ENCODE results near the gene AMY1B. TPM values are rescaled to one million over a fixed set of nuclear protein-coding genes. Genes with fewer than 3 reads are reported as not detected.
"Not testable (repeated sequence)": the region's sequence is repeated elsewhere in the genome, so short reads cannot be mapped to it uniquely, and the experiment has no call there.

AMY1B gene
- not detected in 2 replicates for total RNA-seq

GRCh38 chr1:103696110-103696509, at the start of gene AMY1B:
AMY1B (minus strand) TSS chr1:103696210; CDS start chr1:103695639, 571 bp downstream.
- H3K4me3 ChIP-seq (ENCODE audit: low read depth, low read length); DNase-seq (ENCODE audit: low read depth): not testable (repeated sequence)

- not testable (repeated sequence) for H3K4me3 ChIP-seq (ENCODE audit: low read depth, low read length); DNase-seq (ENCODE audit: low read depth)
These were observed 49.0 kb upstream of the AMY1B start for GRCh38 chr1:103745040-103745439.

- DNase-seq (ENCODE audit: low read depth); H3K4me3 ChIP-seq (ENCODE audit: low read depth, low read length): not testable (repeated sequence)
These were observed 48.4 kb upstream of the AMY1B start for GRCh38 chr1:103744449-103744848.

GRCh38 chr1:103738031-103738430, 42.0 kb upstream of the AMY1B start:
- not testable (repeated sequence) for DNase-seq (ENCODE audit: low read depth); H3K4me3 ChIP-seq (ENCODE audit: low read depth, low read length)

GRCh38 chr1:103735334-103735733, 39.3 kb upstream of the AMY1B start:
- H3K4me3 ChIP-seq (ENCODE audit: low read depth, low read length); DNase-seq (ENCODE audit: low read depth): not testable (repeated sequence)

GRCh38 chr1:103721473-103721872, 25.5 kb upstream of the AMY1B start:
- H3K4me3 ChIP-seq (ENCODE audit: low read depth, low read length), result not testable (repeated sequence)

GRCh38 chr1:103717404-103717803, 21.4 kb upstream of the AMY1B start:
- DNase-seq (ENCODE audit: low read depth); H3K4me3 ChIP-seq (ENCODE audit: low read depth, low read length): not testable (repeated sequence)

More at GRCh38 chr1:103721473-103721872, 25.5 kb upstream of the AMY1B start:
- DNase-seq (ENCODE audit: low read depth), result not testable (repeated sequence)

GRCh38 chr1:103710381-103710780, 14.4 kb upstream of the AMY1B start:
- not testable (repeated sequence) for DNase-seq (ENCODE audit: low read depth); H3K4me3 ChIP-seq (ENCODE audit: low read depth, low read length)

- not testable (repeated sequence) for DNase-seq (ENCODE audit: low read depth); H3K4me3 ChIP-seq (ENCODE audit: low read depth, low read length)
These were observed 11.7 kb upstream of the AMY1B start for GRCh38 chr1:103707670-103708069.

- not testable (repeated sequence) for H3K4me3 ChIP-seq (ENCODE audit: low read depth, low read length)
These were observed 5.2 kb upstream of the AMY1B start for GRCh38 chr1:103701256-103701655.

GRCh38 chr1:103700669-103701068, 4.7 kb upstream of the AMY1B start:
- DNase-seq (ENCODE audit: low read depth); H3K4me3 ChIP-seq (ENCODE audit: low read depth, low read length): not testable (repeated sequence)

More at GRCh38 chr1:103701256-103701655, 5.2 kb upstream of the AMY1B start:
- DNase-seq (ENCODE audit: low read depth), result not testable (repeated sequence)

- H3K4me3 ChIP-seq (ENCODE audit: low read depth, low read length); DNase-seq (ENCODE audit: low read depth): not testable (repeated sequence)
These were observed 1.4 kb upstream of the AMY1B start for GRCh38 chr1:103697430-103697829.

- not testable (repeated sequence) for DNase-seq (ENCODE audit: low read depth); H3K4me3 ChIP-seq (ENCODE audit: low read depth, low read length)
These were observed 19.7 kb downstream of the AMY1B start for GRCh38 chr1:103676335-103676734.

GRCh38 chr1:103655460-103655859, 40.5 kb downstream of the AMY1B start, which contains the start of gene AMY1A:
AMY1A (plus strand) TSS chr1:103655760; CDS start chr1:103656331, 571 bp downstream.
- DNase-seq (ENCODE audit: low read depth); H3K4me3 ChIP-seq (ENCODE audit: low read depth, low read length): not testable (repeated sequence)

GRCh38 chr1:103654133-103654532, 41.9 kb downstream of the AMY1B start:
- not testable (repeated sequence) for DNase-seq (ENCODE audit: low read depth); H3K4me3 ChIP-seq (ENCODE audit: low read depth, low read length)

- not testable (repeated sequence) for DNase-seq (ENCODE audit: low read depth); H3K4me3 ChIP-seq (ENCODE audit: low read depth, low read length)
These were observed 45.1 kb downstream of the AMY1B start for GRCh38 chr1:103650889-103651288.

GRCh38 chr1:103650305-103650704, 45.7 kb downstream of the AMY1B start:
- H3K4me3 ChIP-seq (ENCODE audit: low read depth, low read length); DNase-seq (ENCODE audit: low read depth): not testable (repeated sequence)

- not testable (repeated sequence) for DNase-seq (ENCODE audit: low read depth); H3K4me3 ChIP-seq (ENCODE audit: low read depth, low read length)
These were observed 52.1 kb downstream of the AMY1B start for GRCh38 chr1:103643908-103644307.

GRCh38 chr1:103641194-103641593, 54.8 kb downstream of the AMY1B start:
- DNase-seq (ENCODE audit: low read depth), result not testable (repeated sequence)

More at GRCh38 chr1:103641194-103641593, 54.8 kb downstream of the AMY1B start:
- H3K4me3 ChIP-seq (ENCODE audit: low read depth, low read length), result not testable (repeated sequence)

Data from epithelial cell of proximal tubule (primary cell).